B cell (primary cell): ENCODE data around the gene TREM1. TPM values are rescaled to one million over a fixed set of nuclear protein-coding genes. Genes with fewer than 3 reads are reported as not detected.

Experiments
- ATAC-seq: fragments of 200-7000 bp; cut with Tn5 transposase; one replicate; pipeline ENCODE4 v1.10.0; 2021; ENCODE audit warnings: low read depth, mild to moderate bottlenecking, moderate number of reproducible peaks, moderate library complexity
- CTCF ChIA-PET: fragments of 350-600 bp; sonication (Branson Sonifier 250); formaldehyde crosslinking; loops from one replicate; lab custom pipeline; 2021; ENCODE audit warnings: antibody characterized with exemption, inconsistent platforms; lab: Charles Lee
- POLR2A ChIA-PET: fragments of 350-600 bp; sonication (Branson Sonifier 250); formaldehyde crosslinking; loops from one replicate; lab custom pipeline; 2021; ENCODE audit warnings: antibody characterized with exemption; lab: Charles Lee
- DNase-seq: peaks from one replicate; pipeline ENCODE4 v3.0.0; 2013
- H2AFZ ChIP-seq: 2 replicates; pipeline ENCODE4 v1.6.1; 2012; ENCODE audit warnings: mild to moderate bottlenecking, low read depth, low read length; ENCODE audit not compliant: insufficient read depth, poor library complexity, severe bottlenecking
- H3K27ac ChIP-seq, 2 donors: 1 replicate in 1 of 2; 2 replicates in 1 of 2; pipeline ENCODE4 v1.5.1; 2012 to 2013; ENCODE audit warnings: low read length in 2 of 2, mild to moderate bottlenecking in 2 of 2, moderate library complexity in 1 of 2
- H3K27me3 ChIP-seq, 4 experiments: fragments of 200-600 bp in 1 of 4; sonication (generic) in 1 of 4; replicated peaks in 1 of 4; 1 replicate in 2 of 4; 2 replicates in 2 of 4; pipeline versions ENCODE4 v1.6.1 to v1.7.0; 2013 to 2016; ENCODE audit warnings: low read length in 3 of 4, mild to moderate bottlenecking in 2 of 4, mixed read lengths in 1 of 4, moderate library complexity in 1 of 4; ENCODE audit not compliant: insufficient read depth in 4 of 4, control insufficient read depth in 3 of 4; ENCODE audit errors: control extremely low read depth in 1 of 4
- H3K36me3 ChIP-seq, 2 experiments: replicated peaks in 1 of 2; 1 replicate in 1 of 2; 2 replicates in 1 of 2; pipeline versions ENCODE4 v1.6.1 to v1.7.1; 2013; ENCODE audit warnings: low read length in 1 of 2; ENCODE audit not compliant: insufficient read depth in 2 of 2, control insufficient read depth in 1 of 2; ENCODE audit errors: control extremely low read depth in 1 of 2, extremely low read depth in 1 of 2
- H3K4me1 ChIP-seq, 2 donors: fragments of 200-600 bp in 1 of 2; sonication (generic) in 1 of 2; 1 replicate in 1 of 2; 2 replicates in 1 of 2; pipeline versions ENCODE4 v1.5.1 to v1.6.1; 2013 to 2017; ENCODE audit warnings: low read length in 2 of 2; ENCODE audit not compliant: control insufficient read depth in 2 of 2, insufficient read depth in 2 of 2
- H3K4me2 ChIP-seq: replicated peaks from 2 replicates; pipeline ENCODE3; 2012; ENCODE audit warnings: mild to moderate bottlenecking, low read depth, low read length; ENCODE audit not compliant: poor library complexity, severe bottlenecking
- H3K4me3 ChIP-seq, 5 experiments: fragments of 200-600 bp in 1 of 5; sonication (generic) in 1 of 5; 1 replicate in 3 of 5; 2 replicates in 2 of 5; pipeline versions ENCODE4 v1.5.1 to v1.7.0; 2011 to 2016; ENCODE audit warnings: low read length in 4 of 5, mild to moderate bottlenecking in 4 of 5, low read depth in 2 of 5, control low read depth in 1 of 5, moderate library complexity in 1 of 5; ENCODE audit not compliant: insufficient read depth in 1 of 5; ENCODE audit errors: control extremely low read depth in 1 of 5, extremely low read depth in 1 of 5
- H3K79me2 ChIP-seq: fragments of 200-600 bp; sonication (generic); one replicate; pipeline ENCODE4 v1.6.0; 2016; ENCODE audit warnings: low read length; ENCODE audit not compliant: control insufficient read depth, insufficient read depth
- H3K9ac ChIP-seq: fragments of 200-600 bp; sonication (generic); 2 replicates; pipeline ENCODE4 v1.6.1; 2017; ENCODE audit warnings: mild to moderate bottlenecking, low read length, moderate library complexity
- H3K9me3 ChIP-seq, 3 donors: one replicate each; pipeline versions ENCODE4 v1.6.1 to v1.7.1; 2013; ENCODE audit warnings: low read length in 2 of 3; ENCODE audit not compliant: control insufficient read depth in 2 of 3, insufficient read depth in 1 of 3; ENCODE audit errors: control extremely low read depth in 1 of 3
- H4K20me1 ChIP-seq: 2 replicates; pipeline ENCODE4 v1.6.0; 2012; ENCODE audit warnings: mild to moderate bottlenecking, low read length; ENCODE audit not compliant: insufficient read depth, control insufficient read depth, poor library complexity, severe bottlenecking
- H3K27ac Mint-ChIP-seq: one replicate; pipeline ENCODE4 v1.8.0; 2021; ENCODE audit warnings: mixed read lengths
- H3K27me3 Mint-ChIP-seq: one replicate; pipeline ENCODE4 v1.8.0; 2021; ENCODE audit warnings: mixed read lengths
- H3K4me1 Mint-ChIP-seq: one replicate; pipeline ENCODE4 v1.8.0; 2021; ENCODE audit warnings: mixed read lengths
- H3K4me3 Mint-ChIP-seq: one replicate; pipeline ENCODE4 v1.8.0; 2021; ENCODE audit warnings: mixed read lengths
- H3K9me3 Mint-ChIP-seq: one replicate; pipeline ENCODE4 v1.8.0; 2022; ENCODE audit warnings: mixed read lengths; ENCODE audit not compliant: insufficient read depth
- CTCF ChIP-seq: fragments of 200-600 bp; IDR thresholded peaks from one replicate; pipeline ENCODE4 v1.8.0; 2022; ENCODE audit warnings: antibody characterized with exemption, mild to moderate bottlenecking
- EZH2 ChIP-seq: IDR thresholded peaks from 2 replicates; pipeline ENCODE4 v1.6.1; 2012; ENCODE audit warnings: borderline replicate concordance, low read depth, mild to moderate bottlenecking, moderate library complexity, low read length; ENCODE audit not compliant: insufficient read depth, poor library complexity, severe bottlenecking
- WGBS: methylation state at CpG from one replicate; pipeline ENCODE4 v1.1.5; 2013; ENCODE audit warnings: missing lambda C conversion rate; ENCODE audit not compliant: insufficient coverage; 5-methylcytosine and 5-hydroxymethylcytosine counted together
- intact Hi-C: fragments of 100-400 bp; cut with micrococcal nuclease; formaldehyde crosslinking; loops from one replicate; pipeline ENCODE4 v1.10.0; 2022
- polyA plus RNA-seq: library from polyadenylated mRNA; depleted of rRNA; stranded (reverse); fragments of >200 nt; gene quantifications from 2 replicates; pipeline ENCODE4 v1.2.3, GENCODE V29; 2012
- total RNA-seq, 2 donors: library from RNA; stranded (reverse); fragments of 120-200 nt in 1 of 2; gene quantifications; 1 replicate in 1 of 2; 2 replicates in 1 of 2; pipeline versions ENCODE4 v1.2.3 to v1.2.4, GENCODE V29; 2013 to 2022

Gene TREM1
- total and polyA plus RNA-seq, 2 donors (not counting 1 experiment from before 2014, with no cell fraction given): 1.9 TPM; not detected in 1

DNA sequence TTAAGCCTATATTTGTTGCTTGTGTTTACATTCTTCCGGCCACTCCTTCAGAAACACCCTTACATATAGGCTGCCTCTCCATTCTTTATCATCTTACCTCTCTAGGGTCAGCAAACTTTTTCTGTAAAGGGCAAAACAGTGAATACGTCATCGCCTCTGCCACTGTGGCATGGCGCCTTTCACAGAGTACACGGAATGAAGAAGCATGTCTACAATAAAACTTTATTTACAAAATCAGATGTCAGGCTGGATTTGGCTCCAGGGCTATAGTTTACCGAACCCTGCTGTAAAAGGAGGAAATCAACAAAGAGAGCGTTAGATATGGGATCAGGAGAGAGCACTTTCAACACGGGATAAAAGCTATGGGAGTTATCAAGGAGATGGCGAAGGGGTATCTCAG is 39.6 kb upstream of the TREM1 start:
- Mint-ChIP-seq H3K4me3 (no peak overlapping the region), H3K9me3 (no peaks in the 10 kb centered on the region), H3K27me3 (peaks cover 22% of the 10 kb centered on the region), H3K27ac (no peak overlapping the region), H3K4me1 (no peaks in the 10 kb centered on the region)
- WGBS: 89% methylated on average over 8 of the region's 9 CpGs
- Histone ChIP-seq H3K79me2 (no peaks in the 10 kb centered on the region), H3K27me3 (peaks cover 0 to 7% (median 1%) of the 10 kb centered on the region in 4 experiments), H3K27ac (no peak overlapping the region), H3K9ac (no peak overlapping the region), H4K20me1 (no peaks in the 10 kb centered on the region), H3K4me1 (no peaks in the 10 kb centered on the region), H3K4me3 (no peak overlapping the region), H3K4me2 (no peak overlapping the region), H2AFZ (no peak overlapping the region), H3K36me3 (no peaks in the 10 kb centered on the region), H3K9me3 (no peaks in the 10 kb centered on the region)
- CTCF ChIA-PET: interaction anchor here (1.6 kb wide), 1 partner anchor 20 kb away, joined by 5 read pairs; no protein-coding TSS in a partner anchor
- ATAC-seq: no peak
- POLR2A ChIA-PET: no interaction called here
- DNase-seq: no peak
- TF ChIP-seq CTCF (no peak), EZH2 (no peak)
- intact Hi-C loops: no loop called here

- WGBS: 85% methylated on average over 3 of the region's 4 CpGs
These were observed 39.1 kb upstream of the TREM1 start for GRCh38 chr6:41325446-41326066.

More at GRCh38 chr6:41325446-41326066, 39.1 kb upstream of the TREM1 start:
- Histone ChIP-seq H3K4me2 (no peak overlapping the region), H3K4me3 (no peak overlapping the region), H4K20me1 (no peaks in the 10 kb centered on the region), H3K27ac (no peak overlapping the region), H3K9me3 (no peaks in the 10 kb centered on the region), H3K4me1 (no peaks in the 10 kb centered on the region), H3K36me3 (no peaks in the 10 kb centered on the region), H3K27me3 (peaks cover 0 to 7% (median 1%) of the 10 kb centered on the region in 4 experiments), H2AFZ (no peak overlapping the region), H3K79me2 (no peaks in the 10 kb centered on the region), H3K9ac (no peak overlapping the region)
- ATAC-seq (no peak), DNase-seq (no peak)
- Mint-ChIP-seq H3K4me1 (no peaks in the 10 kb centered on the region), H3K4me3 (no peak overlapping the region), H3K27ac (no peak overlapping the region), H3K27me3 (peaks cover 22% of the 10 kb centered on the region), H3K9me3 (no peaks in the 10 kb centered on the region)
- TF ChIP-seq CTCF: no peak
- TF ChIP-seq EZH2: no peak
- intact Hi-C loops: no loop called here
- ChIA-PET CTCF (no interaction called here), POLR2A (no interaction called here)
